NCI-H2227 (cell line): Measurements from ENCODE around the gene ROPN1.

Source experiments
- DNase-seq: peaks from one replicate; lab custom pipeline; 2025; ENCODE audit not compliant: unreplicated experiment; lab: John Stamatoyannopoulos, UW

Gene ROPN1

DNA sequence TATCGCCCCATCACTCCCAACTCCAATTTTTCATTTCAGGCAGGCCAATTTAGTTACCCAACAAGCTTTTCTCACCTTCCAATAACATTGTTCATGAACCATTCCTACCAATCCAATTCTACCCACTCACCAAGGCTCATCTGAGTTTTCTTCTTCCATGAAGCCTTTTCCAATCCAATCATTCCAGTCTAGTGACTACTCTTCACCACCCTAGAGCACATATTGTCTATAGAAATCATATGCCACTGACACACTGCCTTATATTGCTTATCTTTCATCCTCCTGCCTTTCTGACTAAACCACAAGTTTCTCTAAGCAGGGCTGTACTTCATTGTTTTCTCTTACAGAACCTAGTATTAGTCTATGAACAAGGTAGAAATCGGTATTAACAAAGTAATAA is 42.3 kb downstream of the ROPN1 start:
- DNase-seq = no peak

DNA sequence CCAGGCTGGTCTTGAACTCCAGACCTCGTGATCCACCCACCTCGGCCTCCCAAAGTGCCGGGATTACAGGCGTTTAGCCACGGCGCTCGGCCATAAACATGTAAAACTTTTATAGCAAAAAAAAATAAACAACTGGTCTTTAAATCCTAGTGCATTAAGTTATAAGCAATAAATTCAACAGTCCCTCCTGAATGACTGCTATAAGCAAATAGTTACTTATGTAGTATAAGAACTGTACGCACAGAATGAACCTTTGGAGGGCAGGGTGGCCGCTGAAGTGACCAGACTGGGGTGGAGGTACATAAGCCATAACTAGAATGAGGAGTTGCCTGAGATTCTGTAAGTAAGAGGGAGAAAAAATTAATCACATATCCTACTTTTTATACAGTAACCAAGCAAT is 43.5 kb downstream of the ROPN1 start:
- no peak for DNase-seq

DNA sequence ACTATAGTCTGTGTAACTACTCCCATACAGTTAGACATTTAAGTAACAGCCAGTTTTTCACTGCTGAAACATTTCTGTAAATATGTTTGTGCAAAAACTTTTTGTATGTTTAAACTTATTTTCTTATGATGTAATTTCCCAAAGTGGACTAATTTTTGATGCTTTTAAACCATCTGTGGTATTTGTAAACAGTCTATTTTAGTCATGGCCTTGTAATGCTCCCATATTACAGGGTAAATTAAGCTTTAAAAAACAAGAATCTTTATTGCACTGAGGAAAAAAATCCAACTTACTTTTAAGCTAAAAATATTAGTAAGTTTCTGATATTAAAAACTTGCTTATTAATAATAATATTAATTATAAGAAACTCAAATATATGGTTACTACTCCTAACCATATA is 44.4 kb downstream of the ROPN1 start:
- DNase-seq = no peak

DNA sequence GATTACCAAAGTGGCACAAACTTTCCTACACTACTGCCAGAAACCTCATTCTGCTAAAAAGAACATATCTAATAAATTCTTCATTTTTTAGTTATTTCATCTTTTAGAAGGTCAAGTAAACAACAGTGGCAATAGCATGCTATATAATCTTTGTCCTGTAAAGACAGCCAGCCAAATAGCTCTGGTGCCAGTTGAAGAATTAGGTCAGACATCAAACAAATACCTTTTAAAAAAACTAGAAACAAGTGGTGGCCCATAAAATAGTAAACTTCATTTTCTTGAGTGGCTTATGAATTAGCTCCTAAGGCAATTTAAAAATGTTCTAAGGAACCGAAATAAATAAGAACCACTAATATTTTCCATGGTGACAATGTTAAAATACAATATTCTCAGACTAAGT is 50.4 kb downstream of the ROPN1 start:
- DNase-seq = no peak

DNA sequence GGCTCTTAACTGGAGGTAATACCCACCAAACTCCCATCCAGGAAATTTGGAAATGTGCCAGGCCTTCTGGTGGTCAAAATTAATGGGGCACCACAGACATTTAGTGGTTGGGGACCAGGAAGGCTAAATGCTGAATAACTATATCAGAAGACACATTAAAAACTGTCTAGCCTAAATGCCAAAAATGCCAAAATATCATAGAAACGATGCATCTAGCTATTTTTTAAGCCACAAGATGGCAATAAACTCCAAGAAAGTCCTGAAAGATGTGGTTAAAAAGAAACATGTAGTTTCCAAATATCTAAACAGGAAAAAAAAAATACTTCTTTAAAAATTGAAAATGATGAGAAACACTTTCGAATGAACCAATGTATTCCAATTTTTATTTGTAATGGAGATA is 50.8 kb downstream of the ROPN1 start:
- no peak for DNase-seq

DNA sequence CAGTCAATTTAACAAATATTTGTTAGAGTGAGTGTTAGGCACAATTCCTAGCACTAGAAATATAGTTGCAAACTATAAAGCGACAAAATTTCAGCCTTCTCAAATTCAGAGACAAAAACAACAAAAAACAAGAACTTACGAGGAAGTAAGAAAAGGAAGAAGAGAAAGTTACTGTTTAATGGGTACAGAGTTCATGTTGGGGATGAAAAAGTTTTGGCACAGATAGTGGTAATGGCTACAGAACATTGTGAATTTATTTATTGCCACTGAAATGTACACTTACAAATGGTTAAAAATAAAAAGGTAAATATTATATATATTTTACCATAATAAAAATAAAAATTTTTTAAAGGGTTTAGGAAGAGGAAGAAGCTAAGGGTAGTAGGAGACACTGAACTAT is 52.2 kb downstream of the ROPN1 start:
- DNase-seq = no peak

DNA sequence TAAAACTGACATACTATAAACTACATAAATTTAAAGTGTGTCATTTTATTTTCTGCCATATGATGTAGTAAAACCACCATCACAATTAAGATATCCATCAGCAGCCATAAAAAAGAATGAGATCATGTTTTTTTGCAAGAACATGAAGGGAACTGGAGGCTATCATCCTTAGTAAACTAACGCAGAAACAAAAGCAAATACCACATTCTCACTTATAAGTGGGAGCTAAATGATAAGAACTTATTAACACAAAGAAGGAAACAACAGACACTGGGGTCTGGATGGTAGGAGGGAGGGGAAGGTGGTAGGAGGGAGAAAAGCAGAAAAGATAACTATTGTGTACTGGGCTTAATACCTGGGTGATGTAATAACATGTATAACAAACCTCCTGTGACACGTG is 55.5 kb downstream of the ROPN1 start:
- no peak for DNase-seq

DNA sequence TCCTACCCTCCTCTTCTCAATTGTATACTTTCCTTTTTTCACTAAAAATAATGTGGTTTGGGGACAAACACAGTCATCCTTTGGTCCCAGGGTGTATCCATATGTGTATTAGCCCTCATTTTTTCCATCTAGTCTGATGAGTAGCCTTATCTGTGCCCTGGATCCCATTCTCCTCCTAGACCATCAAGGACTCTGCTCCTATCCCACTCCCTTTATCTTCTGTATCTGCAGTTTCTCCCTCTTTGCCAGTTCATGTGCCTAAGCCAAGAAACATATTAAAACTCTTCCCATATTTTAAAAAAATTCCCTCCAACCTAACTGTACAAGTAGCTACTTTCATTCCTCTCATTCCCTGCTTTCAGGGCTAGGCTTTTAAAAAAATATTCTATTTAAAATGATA is 56.1 kb downstream of the ROPN1 start:
- DNase-seq = no peak

DNA sequence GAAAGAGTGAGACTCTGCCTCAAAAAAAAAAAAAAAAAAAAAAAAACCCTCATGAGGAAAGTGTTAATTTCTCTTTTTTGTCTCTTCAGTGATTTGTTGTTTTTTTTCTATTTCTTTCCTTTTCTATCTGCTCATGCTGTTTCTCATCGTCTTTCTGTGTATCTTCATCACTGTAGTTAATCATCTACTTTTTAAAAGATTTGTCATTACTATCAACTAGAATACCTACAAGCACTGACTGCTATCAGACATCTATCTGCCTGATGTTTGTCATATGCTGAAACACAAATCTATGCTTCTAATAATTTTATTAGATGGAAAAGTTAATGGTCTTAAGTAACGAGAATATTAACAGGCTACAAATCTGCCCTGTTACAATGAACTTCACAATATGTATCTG is 57.7 kb downstream of the ROPN1 start:
- no peak for DNase-seq

DNA sequence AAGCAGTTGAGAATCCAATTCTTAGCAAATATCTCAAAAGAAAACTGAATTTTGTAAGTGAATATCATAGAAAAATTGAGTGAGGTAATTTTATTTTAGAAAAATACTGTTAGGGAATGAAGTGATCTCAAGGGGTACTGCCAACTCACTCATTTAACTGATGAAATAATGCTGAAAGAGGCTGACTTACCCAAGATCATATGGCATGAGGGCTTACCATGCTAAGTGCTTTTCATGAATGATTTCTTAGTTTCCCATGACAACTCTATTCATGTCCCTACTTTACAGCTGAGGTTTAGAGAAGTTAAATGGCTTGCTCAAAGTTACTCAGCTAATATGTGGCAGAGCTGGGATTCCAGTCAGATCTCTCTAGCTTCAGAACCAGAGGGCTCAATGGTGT is 61.5 kb downstream of the ROPN1 start:
- no peak for DNase-seq

DNA sequence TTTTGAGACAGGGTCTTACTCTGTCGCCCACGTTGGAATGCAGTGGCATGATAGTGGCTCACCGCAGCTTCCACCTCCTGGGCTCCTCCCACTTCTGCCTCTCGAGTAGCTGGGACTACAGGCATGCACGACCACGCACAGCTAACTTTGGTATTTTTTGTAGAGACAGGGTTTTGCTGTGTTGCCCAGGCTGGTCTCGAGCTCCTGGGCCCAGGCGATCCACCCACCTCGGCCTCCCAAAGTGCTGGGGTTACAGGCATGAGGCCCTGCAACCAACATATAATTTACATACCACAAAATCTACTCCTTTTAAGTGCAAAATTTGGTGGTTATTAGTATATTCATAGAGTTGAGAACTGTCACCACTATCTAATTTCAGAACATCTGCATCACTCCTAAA is 62.6 kb downstream of the ROPN1 start:
- DNase-seq = no peak

DNA sequence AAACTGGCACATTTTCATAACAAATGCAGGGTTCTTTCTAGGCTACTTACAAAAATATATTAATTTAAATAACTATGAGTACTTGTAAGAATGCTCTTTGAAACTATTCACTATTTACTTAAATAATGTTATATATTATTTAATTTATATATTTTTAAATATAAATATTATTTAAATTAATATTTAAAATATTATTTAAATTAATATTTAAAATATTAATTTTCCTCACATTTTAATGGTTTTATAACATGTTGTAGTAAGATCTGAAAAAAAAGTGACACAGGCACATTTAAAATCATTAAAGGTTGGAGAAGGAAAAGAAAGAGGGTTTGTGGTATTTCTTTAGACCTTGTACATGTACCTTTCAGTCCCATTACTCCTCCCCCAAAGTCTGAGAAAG is 65.5 kb downstream of the ROPN1 start:
- DNase-seq = no peak

DNA sequence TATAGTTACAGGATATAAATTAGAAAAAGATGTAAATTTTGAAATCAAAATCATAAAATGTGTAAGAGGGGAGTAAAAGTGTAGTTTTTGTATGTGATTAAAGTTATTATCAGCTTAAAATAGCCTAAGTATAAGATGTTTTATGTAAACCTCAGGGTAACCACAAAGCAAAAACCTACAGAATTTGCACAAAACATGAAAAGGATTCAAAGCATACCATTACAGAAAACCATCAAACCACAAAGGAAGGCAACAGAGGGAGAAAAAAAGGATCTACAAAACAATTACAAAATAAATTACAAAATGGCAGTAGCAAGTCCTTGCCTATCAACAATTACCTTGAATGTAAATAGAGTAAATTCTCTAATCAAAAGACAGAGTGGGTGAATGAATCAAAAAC is 71.1 kb downstream of the ROPN1 start:
- DNase-seq = no peak

DNA sequence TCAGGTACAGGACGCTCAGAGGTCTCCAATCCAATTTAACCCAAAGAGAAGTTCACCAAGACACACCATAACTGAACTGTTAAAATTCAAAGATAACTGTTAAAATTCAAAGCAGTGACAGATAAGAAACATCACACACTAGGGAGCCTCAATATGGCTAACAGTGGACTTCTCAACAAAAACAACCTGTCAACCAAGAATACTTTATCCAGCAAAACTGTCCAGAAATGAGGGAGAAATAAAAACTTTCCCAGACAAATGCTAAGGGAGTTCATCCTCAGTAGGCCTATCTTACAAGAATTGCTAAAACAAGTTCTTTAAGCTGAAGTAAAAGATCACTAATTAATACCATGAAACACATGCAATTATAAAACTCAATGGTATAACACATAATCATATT is 71.5 kb downstream of the ROPN1 start:
- no peak for DNase-seq

DNA sequence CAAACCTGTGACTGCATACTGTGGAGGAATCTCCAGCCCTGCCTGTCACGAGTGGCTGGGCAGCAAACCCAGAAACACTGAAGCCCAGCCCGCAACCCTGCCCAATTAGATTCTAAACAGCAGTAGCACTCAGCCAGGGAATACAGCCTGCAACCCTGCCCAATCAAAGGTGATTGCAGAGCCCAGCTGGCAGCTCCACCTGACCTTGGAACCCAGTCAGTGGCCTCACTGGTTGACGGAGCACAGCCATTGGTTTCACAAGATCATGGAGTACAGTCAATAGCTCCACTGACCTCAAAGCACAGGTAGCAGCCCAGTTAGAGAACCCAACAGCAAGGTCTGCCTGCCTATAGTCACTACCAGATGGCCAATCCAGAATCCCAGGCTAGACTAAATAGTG is 72.6 kb downstream of the ROPN1 start:
- DNase-seq = no peak
